Body of pancreas (tissue), 4 donors: Measurements from ENCODE around the gene MUCL1.

Experiments used
- CTCF ChIP-seq, 7 experiments: fragments of 450-650 bp in 4 of 7; fragments of 200-600 bp in 3 of 7; sonication (generic) in 3 of 7; IDR thresholded peaks; one replicate each; pipeline ENCODE4 v1.5.1; 2016 to 2019; ENCODE audit warnings: antibody characterized with exemption in 7 of 7
- POLR2A ChIP-seq, 3 donors: fragments of 450-650 bp; IDR thresholded peaks; one replicate each; pipeline ENCODE4 v1.6.1; 2016; ENCODE audit warnings: antibody characterized with exemption in 3 of 3, mild to moderate bottlenecking in 2 of 3

GRCh38 chr12:54853933-54854538 is at the start of gene MUCL1:
- TF ChIP-seq POLR2A (IDR thresholded peaks at IDR 0.05) (no peak), CTCF (IDR thresholded peaks at IDR 0.05) (peak; percentile 49 to 74 (median 63))
